Muscle of leg (tissue), 11 donors: ENCODE results near the gene TCTA. TPM values are rescaled to one million over a fixed set of nuclear protein-coding genes. Genes with fewer than 3 reads are reported as not detected.

Source experiments
- DNase-seq: peaks from one replicate; pipeline ENCODE4 v3.0.0; 2013
- H3K27ac ChIP-seq: one replicate; pipeline ENCODE4 v1.5.1; 2013; ENCODE audit warnings: mild to moderate bottlenecking, low read length, control low read depth
- H3K27me3 ChIP-seq: one replicate; pipeline ENCODE4 v1.6.1; 2013; ENCODE audit warnings: low read length; ENCODE audit not compliant: control insufficient read depth, insufficient read depth
- H3K36me3 ChIP-seq: one replicate; pipeline ENCODE4 v1.6.1; 2013; ENCODE audit warnings: low read length; ENCODE audit not compliant: control insufficient read depth, insufficient read depth
- H3K4me1 ChIP-seq: one replicate; pipeline ENCODE4 v1.6.1; 2013; ENCODE audit warnings: low read length; ENCODE audit not compliant: control insufficient read depth, insufficient read depth
- H3K4me3 ChIP-seq: one replicate; pipeline ENCODE4 v1.5.1; 2013; ENCODE audit warnings: low read length, control low read depth
- H3K9me3 ChIP-seq: replicated peaks from 2 replicates; pipeline ENCODE4 v1.6.1; 2013; ENCODE audit warnings: low read depth, low read length; ENCODE audit not compliant: control insufficient read depth
- WGBS: methylation state at CpG from one replicate; pipeline ENCODE4 v1.1.5; 2013; ENCODE audit warnings: missing lambda C conversion rate; ENCODE audit not compliant: insufficient coverage; 5-methylcytosine and 5-hydroxymethylcytosine counted together
- polyA plus RNA-seq, 8 donors: library from polyadenylated mRNA; unstranded; fragments of 120-200 nt; gene quantifications; one replicate each; pipeline versions ENCODE4 v1.2.1 to v1.2.3, GENCODE V29; 2013; ENCODE audit warnings: inconsistent platforms in 1 of 8, low replicate concordance in 1 of 8; ENCODE audit not compliant: insufficient read length in 8 of 8, insufficient read depth in 1 of 8
- total RNA-seq: library from RNA; stranded (reverse); fragments of 120-200 nt; gene quantifications from one replicate; pipeline ENCODE4 v1.2.4, GENCODE V29; 2013

TCTA gene
- total and polyA plus RNA-seq, 9 donors = 13.3 to 19.7 (median 16.3) TPM

- H3K4me3 ChIP-seq = no peak overlapping the region
- H3K9me3 ChIP-seq = no peaks in the 10 kb centered on the region
- peaks cover 61% of the 10 kb centered on the region for H3K4me1 ChIP-seq
- peak; percentile 86 for DNase-seq
- H3K27ac ChIP-seq = peak overlapping the region; percentile 90
- WGBS = 42% methylated on average over 1 of the region's 3 CpGs
- no peaks in the 10 kb centered on the region for H3K36me3 ChIP-seq
- no peaks in the 10 kb centered on the region for H3K27me3 ChIP-seq
Measured at GRCh38 chr3:49454898-49455681, 42.9 kb downstream of the TCTA start.

- Histone ChIP-seq H3K27ac (peak overlapping the region; percentile 90), H3K4me1 (peaks cover 75% of the 10 kb centered on the region), H3K9me3 (no peaks in the 10 kb centered on the region), H3K36me3 (no peaks in the 10 kb centered on the region), H3K4me3 (no peak overlapping the region), H3K27me3 (no peaks in the 10 kb centered on the region)
- DNase-seq = no peak
- no CpG with 5 or more reads among the region's 3 CpGs for WGBS
Measured at GRCh38 chr3:49456466-49456865, 44.2 kb downstream of the TCTA start.

- H3K27ac ChIP-seq = peak overlapping the region; percentile 86
- H3K4me1 ChIP-seq = peaks cover 84% of the 10 kb centered on the region
- no peaks in the 10 kb centered on the region for H3K9me3 ChIP-seq
- DNase-seq = no peak
- WGBS = 71% methylated on average over 2 of the region's 2 CpGs
- no peak overlapping the region for H3K4me3 ChIP-seq
- H3K36me3 ChIP-seq = no peaks in the 10 kb centered on the region
- H3K27me3 ChIP-seq = no peaks in the 10 kb centered on the region
Measured at GRCh38 chr3:49460188-49460890, 48.1 kb downstream of the TCTA start.

GRCh38 chr3:49460956-49461355 lies 48.7 kb downstream of the TCTA start:
- H3K9me3 ChIP-seq = no peaks in the 10 kb centered on the region
- H3K4me1 ChIP-seq = peaks cover 84% of the 10 kb centered on the region
- DNase-seq = peak; percentile 45
- H3K4me3 ChIP-seq = no peak overlapping the region
- H3K36me3 ChIP-seq = no peaks in the 10 kb centered on the region
- WGBS = 40% methylated on average over 1 of the region's 4 CpGs
- no peaks in the 10 kb centered on the region for H3K27me3 ChIP-seq
- H3K27ac ChIP-seq = peak overlapping the region; percentile 86

GRCh38 chr3:49461443-49462171 lies 49.4 kb downstream of the TCTA start:
- H3K36me3 ChIP-seq = no peaks in the 10 kb centered on the region
- DNase-seq = no peak
- no peak overlapping the region for H3K4me3 ChIP-seq
- H3K27ac ChIP-seq = peak overlapping the region; percentile 86
- WGBS = no CpG with 5 or more reads among the region's 1 CpG
- H3K27me3 ChIP-seq = no peaks in the 10 kb centered on the region
- H3K4me1 ChIP-seq = peaks cover 83% of the 10 kb centered on the region
- no peaks in the 10 kb centered on the region for H3K9me3 ChIP-seq

GRCh38 chr3:49462222-49462621 lies 50.0 kb downstream of the TCTA start:
- H3K36me3 ChIP-seq = no peaks in the 10 kb centered on the region
- no peaks in the 10 kb centered on the region for H3K27me3 ChIP-seq
- H3K27ac ChIP-seq = peak overlapping the region; percentile 86
- H3K9me3 ChIP-seq = no peaks in the 10 kb centered on the region
- 78% methylated on average over 1 of the region's 3 CpGs for WGBS
- H3K4me1 ChIP-seq = peaks cover 81% of the 10 kb centered on the region
- H3K4me3 ChIP-seq = no peak overlapping the region
- DNase-seq = no peak

GRCh38 chr3:49465270-49466034 lies 53.2 kb downstream of the TCTA start:
- peak; percentile 65 for DNase-seq
- Histone ChIP-seq H3K27ac (peak overlapping the region; percentile 88), H3K4me1 (peaks cover 72% of the 10 kb centered on the region), H3K9me3 (no peaks in the 10 kb centered on the region), H3K36me3 (no peaks in the 10 kb centered on the region), H3K4me3 (no peak overlapping the region), H3K27me3 (no peaks in the 10 kb centered on the region)
- WGBS = 83% methylated on average over 10 of the region's 18 CpGs

Other genes starting within 250 kb of the TCTA start
- 13.7 TPM for gene CCDC71, start 246.1 kb upstream of the TCTA start, total RNA-seq
- 10 to 100 TPM; 15.7 to 19.3 (median 16.4) TPM for gene CCDC71, start 246.1 kb upstream of the TCTA start, polyA plus RNA-seq
- 88.7 TPM for gene KLHDC8B, start 240.8 kb upstream of the TCTA start, total RNA-seq
- 100 to 1,000 TPM in 3 of 8 donors, 10 to 100 TPM in 5; 64.2 to 135 (median 92.9) TPM for gene KLHDC8B, start 240.8 kb upstream of the TCTA start, polyA plus RNA-seq
- gene C3orf62, start 135.2 kb upstream of the TCTA start, total RNA-seq = 3.1 TPM
- 10 to 100 TPM in 1 of 8 donors, 1 to 10 TPM in 7; 4.2 to 13.2 (median 6.6) TPM for gene C3orf62, start 135.2 kb upstream of the TCTA start, polyA plus RNA-seq
- gene USP4, start 72.4 kb upstream of the TCTA start, total RNA-seq = 17.9 TPM
- 10 to 100 TPM; 36.9 to 59.0 (median 45.2) TPM for gene USP4, start 72.4 kb upstream of the TCTA start, polyA plus RNA-seq
- 118 TPM for gene GPX1, start 54.1 kb upstream of the TCTA start, total RNA-seq
- gene GPX1, start 54.1 kb upstream of the TCTA start, polyA plus RNA-seq = 100 to 1,000 TPM; 124 to 153 (median 143) TPM
- gene RHOA, start 447 bp upstream of the TCTA start, total RNA-seq = 217 TPM
- gene RHOA, start 447 bp upstream of the TCTA start, polyA plus RNA-seq = 100 to 1,000 TPM; 427 to 558 (median 459) TPM
- gene AMT, start 10.1 kb downstream of the TCTA start, total RNA-seq = 5.5 TPM
- gene AMT, start 10.1 kb downstream of the TCTA start, polyA plus RNA-seq = 10 to 100 TPM in 4 of 8 donors, 1 to 10 TPM in 4; 6.7 to 19.0 (median 11.2) TPM
- gene NICN1, start 16.9 kb downstream of the TCTA start, total RNA-seq = 7.2 TPM
- 10 to 100 TPM in 6 of 8 donors, 1 to 10 TPM in 2; 9.6 to 14.3 (median 13.2) TPM for gene NICN1, start 16.9 kb downstream of the TCTA start, polyA plus RNA-seq
- gene DAG1, start 57.8 kb downstream of the TCTA start, total RNA-seq = 142 TPM
- gene DAG1, start 57.8 kb downstream of the TCTA start, polyA plus RNA-seq = 100 to 1,000 TPM; 151 to 229 (median 199) TPM
- 0.44 TPM for gene BSN, start 142.1 kb downstream of the TCTA start, total RNA-seq
- 1 to 10 TPM in 2 of 8 donors, under 1 TPM in 6; 0.48 to 1.2 (median 0.67) TPM for gene BSN, start 142.1 kb downstream of the TCTA start, polyA plus RNA-seq